H9 (cell line): ENCODE measurements around the gene ZNF621. TPM values are rescaled to one million over a fixed set of nuclear protein-coding genes. Genes with fewer than 3 reads are reported as not detected.

ENCODE experiments used
- DNase-seq: peaks from one replicate; pipeline ENCODE4 v3.0.0-alpha.2; 2017
- H2AFZ ChIP-seq: one replicate; pipeline ENCODE4 v1.6.1; 2013; ENCODE audit warnings: mild to moderate bottlenecking, low read length, control low read depth, moderate library complexity
- H2AK5ac ChIP-seq: 2 replicates; pipeline ENCODE4 v1.6.1; 2013; ENCODE audit warnings: low read length, control low read depth, mixed read lengths; ENCODE audit not compliant: insufficient read length
- H2BK120ac ChIP-seq: one replicate; pipeline ENCODE4 v1.6.1; 2013; ENCODE audit warnings: low read depth, mild to moderate bottlenecking, low read length, control low read depth, inconsistent platforms; ENCODE audit not compliant: poor library complexity, severe bottlenecking
- H2BK12ac ChIP-seq: 2 replicates; pipeline ENCODE4 v1.6.1; 2013; ENCODE audit warnings: low read length, control low read depth, mixed read lengths, low read depth; ENCODE audit not compliant: insufficient read length
- H2BK15ac ChIP-seq: 2 replicates; pipeline ENCODE4 v1.6.1; 2013; ENCODE audit warnings: low read depth, low read length, control low read depth
- H2BK20ac ChIP-seq: one replicate; pipeline ENCODE4 v1.6.1; 2013; ENCODE audit warnings: low read depth, mild to moderate bottlenecking, low read length, control low read depth, inconsistent platforms; ENCODE audit not compliant: poor library complexity, severe bottlenecking
- H2BK5ac ChIP-seq: 2 replicates; pipeline ENCODE4 v1.6.1; 2013; ENCODE audit warnings: low read length, control low read depth, mixed read lengths; ENCODE audit not compliant: insufficient read length
- H3K14ac ChIP-seq: 2 replicates; pipeline ENCODE4 v1.6.1; 2013; ENCODE audit warnings: low read length, control low read depth; ENCODE audit not compliant: insufficient read depth
- H3K18ac ChIP-seq: 2 replicates; pipeline ENCODE4 v1.6.1; 2013; ENCODE audit warnings: low read depth, mild to moderate bottlenecking, mixed read lengths, low read length, control low read depth; ENCODE audit not compliant: insufficient read length
- H3K23ac ChIP-seq: 2 replicates; pipeline ENCODE4 v1.6.1; 2013; ENCODE audit warnings: low read length, control low read depth, mixed read lengths, low read depth; ENCODE audit not compliant: insufficient read length
- H3K23me2 ChIP-seq: 2 replicates; pipeline ENCODE4 v1.6.1; 2013; ENCODE audit warnings: low read depth, mild to moderate bottlenecking, mixed read lengths, low read length, control low read depth; ENCODE audit not compliant: insufficient read length, poor library complexity, severe bottlenecking
- H3K27ac ChIP-seq: 2 replicates; pipeline ENCODE4 v1.5.1; 2013; ENCODE audit warnings: low read length, control low read depth, mixed read lengths, low read depth; ENCODE audit not compliant: insufficient read length
- H3K27me3 ChIP-seq: 2 replicates; pipeline ENCODE4 v1.6.1; 2013; ENCODE audit warnings: low read length, control low read depth, inconsistent platforms; ENCODE audit not compliant: insufficient read depth
- H3K4ac ChIP-seq: 2 replicates; pipeline ENCODE4 v1.6.1; 2013; ENCODE audit warnings: low read depth, mild to moderate bottlenecking, control low read depth, inconsistent platforms, low read length, moderate library complexity
- H3K4me1 ChIP-seq: 2 replicates; pipeline ENCODE4 v1.6.1; 2013; ENCODE audit warnings: low read length, control low read depth, inconsistent platforms; ENCODE audit not compliant: insufficient read depth
- H3K4me2 ChIP-seq: 2 replicates; pipeline ENCODE4 v1.6.1; 2013; ENCODE audit warnings: low read length, control low read depth, mixed read lengths; ENCODE audit not compliant: insufficient read length, insufficient read depth
- H3K56ac ChIP-seq: 2 replicates; pipeline ENCODE4 v1.6.1; 2013; ENCODE audit warnings: low read depth, mild to moderate bottlenecking, mixed read lengths, low read length, control low read depth; ENCODE audit not compliant: insufficient read length
- H3K79me1 ChIP-seq: 2 replicates; pipeline ENCODE4 v1.6.1; 2013; ENCODE audit warnings: low read depth, mild to moderate bottlenecking, moderate library complexity, low read length, control low read depth, inconsistent platforms; ENCODE audit not compliant: insufficient read depth, poor library complexity, severe bottlenecking
- H3K79me2 ChIP-seq: 2 replicates; pipeline ENCODE4 v1.6.1; 2013; ENCODE audit warnings: low read length, control low read depth, inconsistent platforms; ENCODE audit not compliant: insufficient read depth
- H3K9ac ChIP-seq: 2 replicates; pipeline ENCODE4 v1.6.1; 2013; ENCODE audit warnings: low read length, control low read depth, mixed read lengths; ENCODE audit not compliant: insufficient read length; ENCODE audit errors: extremely low read depth
- H3K9me3 ChIP-seq: one replicate; pipeline ENCODE4 v1.6.1; 2013; ENCODE audit warnings: low read depth, low read length, inconsistent platforms; ENCODE audit not compliant: control insufficient read depth
- H3T11ph ChIP-seq: one replicate; pipeline ENCODE4 v1.6.1; 2013; ENCODE audit warnings: mild to moderate bottlenecking, low read length, control low read depth, inconsistent platforms
- H4K20me1 ChIP-seq: one replicate; pipeline ENCODE4 v1.6.1; 2013; ENCODE audit not compliant: control insufficient read depth, insufficient read length, insufficient read depth
- H4K5ac ChIP-seq: 2 replicates; pipeline ENCODE4 v1.6.1; 2013; ENCODE audit warnings: low read depth, mild to moderate bottlenecking, mixed read lengths, low read length, control low read depth; ENCODE audit not compliant: insufficient read length
- H4K8ac ChIP-seq: replicated peaks from 2 replicates; pipeline ENCODE4 v1.6.1; 2013; ENCODE audit warnings: low read length, control low read depth, mixed read lengths, low read depth; ENCODE audit not compliant: insufficient read length
- H4K91ac ChIP-seq: 2 replicates; pipeline ENCODE4 v1.6.1; 2013; ENCODE audit warnings: low read depth, mild to moderate bottlenecking, moderate library complexity, mixed read lengths, low read length, control low read depth; ENCODE audit not compliant: insufficient read length
- H3K27ac Mint-ChIP-seq, 3 experiments: 2 replicates in 2 of 3; 3 replicates in 1 of 3; pipeline ENCODE4 v1.8.0; 2020 to 2021; ENCODE audit warnings: mixed read lengths in 3 of 3, mild to moderate bottlenecking in 1 of 3, moderate library complexity in 1 of 3
- H3K27me3 Mint-ChIP-seq: 2 replicates; pipeline ENCODE4 v1.8.0; 2021; ENCODE audit warnings: low read depth, mild to moderate bottlenecking, moderate library complexity, mixed read lengths
- H3K36me3 Mint-ChIP-seq, 3 experiments: 2 replicates in 2 of 3; 3 replicates in 1 of 3; pipeline ENCODE4 v1.8.0; 2020 to 2021; ENCODE audit warnings: low read depth in 3 of 3, mixed read lengths in 3 of 3; ENCODE audit not compliant: insufficient read depth in 1 of 3
- H3K4me1 Mint-ChIP-seq, 2 experiments: 2 replicates each; pipeline ENCODE4 v1.8.0; 2020; ENCODE audit warnings: mixed read lengths in 2 of 2
- H3K4me3 Mint-ChIP-seq, 2 experiments: 2 replicates in 1 of 2; 3 replicates in 1 of 2; pipeline ENCODE4 v1.8.0; 2020 to 2021; ENCODE audit warnings: mild to moderate bottlenecking in 2 of 2, mixed read lengths in 2 of 2, moderate library complexity in 1 of 2
- H3K9me3 Mint-ChIP-seq, 2 experiments: 2 replicates in 1 of 2; 3 replicates in 1 of 2; pipeline ENCODE4 v1.8.0; 2020; ENCODE audit warnings: mild to moderate bottlenecking in 2 of 2, mixed read lengths in 2 of 2, moderate library complexity in 1 of 2
- WGBS: extraction: QIAGEN DNeasy Blood & Tissue Kit; methylation state at CpG from one replicate; pipeline ENCODE4 v1.1.7; 2013; ENCODE audit warnings: missing lambda C conversion rate, low lambda C conversion rate, mixed read lengths; ENCODE audit not compliant: insufficient read length; ENCODE audit errors: extremely low coverage; 5-methylcytosine and 5-hydroxymethylcytosine counted together
- total RNA-seq: library from RNA; stranded (reverse); gene quantifications from 2 replicates; pipeline ENCODE4 v1.2.1, GENCODE V29; 2021
- TF ChIP-seq, protein P1 (sequence below): fragments of 200-600 bp; sonication (generic); conservative IDR thresholded peaks from 3 replicates; pipeline ENCODE4 v1.8.0; 2021; ENCODE audit warnings: antibody characterized with exemption, mild to moderate bottlenecking

Gene ZNF621
- total RNA-seq, 1 experiment from 2014 or later: 23.8 TPM

DNA sequence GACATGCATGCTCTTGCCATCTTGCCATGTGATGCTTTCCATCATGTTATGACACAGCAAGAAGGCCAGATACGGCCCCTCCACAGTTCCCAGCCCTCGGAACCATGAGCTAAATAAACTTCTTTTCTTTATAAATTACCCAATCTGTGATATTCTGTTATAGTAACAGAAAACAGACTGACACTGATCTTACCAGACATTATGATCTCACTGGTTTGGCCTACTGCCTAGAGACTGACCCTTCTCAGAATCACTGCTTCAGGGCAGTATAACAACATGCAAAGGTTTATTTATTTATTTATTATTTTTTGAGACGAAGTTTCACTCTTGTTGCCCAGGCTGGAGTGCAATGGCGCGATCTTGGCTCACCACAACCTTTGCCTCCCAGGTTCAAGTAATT lies 33.8 kb upstream of the ZNF621 start:
- Histone ChIP-seq H4K8ac (no peak overlapping the region), H2AFZ (no peak overlapping the region), H3K4me1 (no peaks in the 10 kb centered on the region), H3K27me3 (no peaks in the 10 kb centered on the region), H3K18ac (no peak overlapping the region), H3K4ac (no peak overlapping the region), H3K14ac (no peak overlapping the region), H2BK12ac (no peak overlapping the region), H4K20me1 (no peaks in the 10 kb centered on the region), H3T11ph (no peak overlapping the region), H3K23me2 (no peaks in the 10 kb centered on the region), H4K5ac (no peak overlapping the region), H3K79me1 (no peaks in the 10 kb centered on the region), H3K9me3 (peaks cover 18% of the 10 kb centered on the region), H2BK15ac (no peak overlapping the region), H2BK120ac (no peak overlapping the region), H3K79me2 (no peaks in the 10 kb centered on the region), H3K23ac (no peak overlapping the region), H4K91ac (no peak overlapping the region), H3K9ac (no peak overlapping the region), H3K27ac (no peak overlapping the region), H2BK5ac (no peak overlapping the region), H2BK20ac (no peak overlapping the region), H3K56ac (no peak overlapping the region), H3K4me2 (no peak overlapping the region), H2AK5ac (no peak overlapping the region)
- Mint-ChIP-seq H3K27ac (no peak overlapping the region), H3K4me3 (no peak overlapping the region), H3K9me3 (peaks cover 21 to 24% of the 10 kb centered on the region in 2 experiments), H3K36me3 (peaks cover 25 to 31% (median 29%) of the 10 kb centered on the region in 3 experiments), H3K4me1 (peaks cover 10 to 18% of the 10 kb centered on the region in 2 experiments), H3K27me3 (no peaks in the 10 kb centered on the region; the same call in 1 of the 2 replicates)
- DNase-seq: no peak
- WGBS: no CpG with 5 or more reads among the region's 5 CpGs
- TF ChIP-seq, protein P1, sequence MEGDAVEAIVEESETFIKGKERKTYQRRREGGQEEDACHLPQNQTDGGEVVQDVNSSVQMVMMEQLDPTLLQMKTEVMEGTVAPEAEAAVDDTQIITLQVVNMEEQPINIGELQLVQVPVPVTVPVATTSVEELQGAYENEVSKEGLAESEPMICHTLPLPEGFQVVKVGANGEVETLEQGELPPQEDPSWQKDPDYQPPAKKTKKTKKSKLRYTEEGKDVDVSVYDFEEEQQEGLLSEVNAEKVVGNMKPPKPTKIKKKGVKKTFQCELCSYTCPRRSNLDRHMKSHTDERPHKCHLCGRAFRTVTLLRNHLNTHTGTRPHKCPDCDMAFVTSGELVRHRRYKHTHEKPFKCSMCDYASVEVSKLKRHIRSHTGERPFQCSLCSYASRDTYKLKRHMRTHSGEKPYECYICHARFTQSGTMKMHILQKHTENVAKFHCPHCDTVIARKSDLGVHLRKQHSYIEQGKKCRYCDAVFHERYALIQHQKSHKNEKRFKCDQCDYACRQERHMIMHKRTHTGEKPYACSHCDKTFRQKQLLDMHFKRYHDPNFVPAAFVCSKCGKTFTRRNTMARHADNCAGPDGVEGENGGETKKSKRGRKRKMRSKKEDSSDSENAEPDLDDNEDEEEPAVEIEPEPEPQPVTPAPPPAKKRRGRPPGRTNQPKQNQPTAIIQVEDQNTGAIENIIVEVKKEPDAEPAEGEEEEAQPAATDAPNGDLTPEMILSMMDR: no peak
